ENCODE results near the gene CNOT1. TPM values are rescaled to one million over a fixed set of nuclear protein-coding genes. Genes with fewer than 3 reads are reported as not detected.

CNOT1 gene
- total and polyA plus RNA-seq, 2 of the 4 experiments (the other 2 are of a cell fraction) = 85.5 to 357 TPM

DNA sequence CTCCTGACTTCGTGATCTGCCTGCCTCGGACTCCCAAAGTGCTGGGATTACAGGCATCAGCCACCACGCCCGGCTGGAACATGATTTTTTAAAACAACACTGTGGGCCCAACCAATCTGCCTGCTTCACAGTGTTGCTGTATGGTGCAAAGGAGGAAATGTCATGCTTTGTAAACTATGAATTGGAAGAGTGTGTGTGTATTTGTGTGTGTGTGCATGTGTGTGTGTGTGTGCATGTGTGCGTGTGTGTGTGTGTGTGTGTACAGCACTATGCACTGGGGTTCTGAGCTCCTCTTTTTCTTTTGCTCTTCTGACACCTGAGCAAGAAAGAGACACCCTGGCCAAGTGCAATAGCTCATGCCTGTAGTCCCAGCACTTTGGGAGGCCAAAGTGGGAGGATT is 14.5 kb upstream of the CNOT1 start:
- no peaks in the 10 kb centered on the region for H3K79me1 ChIP-seq (ENCODE audit: low read depth in 1 of 2, low read length in 2 of 2)
- H3K27ac ChIP-seq (ENCODE audit: insufficient read depth, low read length) = no peak overlapping the region
- no peak overlapping the region for H3K18ac ChIP-seq (ENCODE audit: low read depth, low read length)
- H2BK120ac ChIP-seq (ENCODE audit: low read depth, low read length) = no peak overlapping the region
- ATAC-seq (ENCODE audit: low read depth) (no peak), DNase-seq (no peak)
- H4K8ac ChIP-seq (ENCODE audit: low read depth in 2 of 2, low read length in 2 of 2) = no peak overlapping the region
- 60% methylated on average over 1 of the region's 5 CpGs; no CpG with 5 or more reads in 1 of the 2 experiments for WGBS, 2 experiments (ENCODE audit: extremely low coverage in 2 of 2, insufficient read length in 1 of 2)
- H4K5ac ChIP-seq (ENCODE audit: low read depth, low read length) = no peak overlapping the region
- TF ChIP-seq, protein P1, sequence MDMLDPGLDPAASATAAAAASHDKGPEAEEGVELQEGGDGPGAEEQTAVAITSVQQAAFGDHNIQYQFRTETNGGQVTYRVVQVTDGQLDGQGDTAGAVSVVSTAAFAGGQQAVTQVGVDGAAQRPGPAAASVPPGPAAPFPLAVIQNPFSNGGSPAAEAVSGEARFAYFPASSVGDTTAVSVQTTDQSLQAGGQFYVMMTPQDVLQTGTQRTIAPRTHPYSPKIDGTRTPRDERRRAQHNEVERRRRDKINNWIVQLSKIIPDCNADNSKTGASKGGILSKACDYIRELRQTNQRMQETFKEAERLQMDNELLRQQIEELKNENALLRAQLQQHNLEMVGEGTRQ (IDR thresholded peaks at IDR 0.05; ENCODE audit: low read depth, low read length) = no peak
- TF ChIP-seq BHLHE40 (IDR thresholded peaks at IDR 0.05; ENCODE audit: low read depth, low read length) (no peak), CEBPB (IDR thresholded peaks at IDR 0.05; ENCODE audit: low read depth, low read length) (no peak), RAD21 (IDR thresholded peaks at IDR 0.05; ENCODE audit: low read length) (no peak), MAFK (IDR thresholded peaks at IDR 0.05; ENCODE audit: low read depth, low read length) (no peak), CHD1 (IDR thresholded peaks at IDR 0.05; ENCODE audit: low read depth, low read length) (no peak)
- H3K14ac ChIP-seq (replicated peaks; ENCODE audit: low read depth, low read length) = no peak overlapping the region
- no peak overlapping the region for H3K56ac ChIP-seq (ENCODE audit: extremely low read depth, insufficient read depth, low read length)
- H3K4ac ChIP-seq (ENCODE audit: low read depth, low read length) = no peak overlapping the region
- H3K9ac ChIP-seq (ENCODE audit: low read depth, low read length) = no peak overlapping the region
- H2BK5ac ChIP-seq (ENCODE audit: low read depth, low read length, poor library complexity, severe bottlenecking) = no peak overlapping the region
- ChIA-PET POLR2A (ENCODE audit: unreplicated experiment) (no interaction called here), CTCF (no interaction called here)
- H3K9me1 ChIP-seq (ENCODE audit: insufficient read depth, low read length) = no peaks in the 10 kb centered on the region
- H2AK9ac ChIP-seq (replicated peaks; ENCODE audit: low read depth, low read length, poor library complexity) = no peak overlapping the region
- H3K4me3 ChIP-seq (ENCODE audit: insufficient read depth, low read depth, low read length) = no peak overlapping the region
- no peak overlapping the region for H3K23ac ChIP-seq (ENCODE audit: low read depth, low read length)
- H2AK5ac ChIP-seq (ENCODE audit: low read depth, low read length) = no peak overlapping the region
- no peak overlapping the region for H2BK20ac ChIP-seq (ENCODE audit: low read depth, low read length)
- no TSS peak for BruUV-seq (replicated peaks)
- H3K27me3 ChIP-seq (ENCODE audit: control insufficient read depth, insufficient read depth, low read length) = no peaks in the 10 kb centered on the region
- no peaks in the 10 kb centered on the region for H3K36me3 ChIP-seq (ENCODE audit: control insufficient read depth, insufficient read depth, low read length)
- no peak overlapping the region for H4K91ac ChIP-seq (ENCODE audit: insufficient read depth, low read depth, low read length)
- H3K9me3 ChIP-seq (ENCODE audit: control insufficient read depth, insufficient read depth, low read length) = no peaks in the 10 kb centered on the region
- in situ Hi-C loops (cut with MboI; ENCODE audit: low sequenced_read_pairs) = no loop called here
- no peaks in the 10 kb centered on the region for H4K20me1 ChIP-seq (ENCODE audit: insufficient read depth, low read length)
- no peak overlapping the region for H2BK15ac ChIP-seq (ENCODE audit: low read depth, low read length)
- intact Hi-C loops (cut with micrococcal nuclease) = no loop called here
- no peaks in the 10 kb centered on the region for H3K4me1 ChIP-seq (ENCODE audit: control insufficient read depth, insufficient read depth, low read length)
- H2AFZ ChIP-seq (replicated peaks; ENCODE audit: low read length, poor library complexity) = no peak overlapping the region
- H3K4me2 ChIP-seq (ENCODE audit: low read depth, low read length) = no peak overlapping the region
- dilution Hi-C loops (cut with HindIII; ENCODE audit: low sequenced_read_pairs, unreplicated experiment) = no loop called here

Measured in IMR-90 (cell line).